HG03045 (cell line): ENCODE data around the gene ATP11A.
"Not testable (repeated sequence)": the region's sequence is repeated elsewhere in the genome, so short reads cannot be mapped to it uniquely, and the experiment has no call there.

ENCODE experiments used
- ATAC-seq: cut with Tn5 transposase; IDR thresholded peaks from one replicate; pipeline ENCODE4 v1.9.1; 2021; ENCODE audit warnings: mild to moderate bottlenecking, moderate library complexity; ENCODE audit not compliant: unreplicated experiment

ATP11A gene

GRCh38 chr13:112835796-112836195 is 146.0 kb downstream of the ATP11A start:
- ATAC-seq, result no peak

- ATAC-seq, result no peak
These were observed 147.1 kb downstream of the ATP11A start for GRCh38 chr13:112836940-112837339.

- ATAC-seq, result no peak
These were observed 147.7 kb downstream of the ATP11A start for GRCh38 chr13:112837371-112838037.

GRCh38 chr13:112838038-112838841 is 148.4 kb downstream of the ATP11A start:
- no peak for ATAC-seq

- ATAC-seq, result no peak
These were observed 148.9 kb downstream of the ATP11A start for GRCh38 chr13:112838842-112839117.

- no peak for ATAC-seq
These were observed 149.7 kb downstream of the ATP11A start for GRCh38 chr13:112839356-112840105.

- no peak for ATAC-seq
These were observed 150.8 kb downstream of the ATP11A start for GRCh38 chr13:112840472-112841302.

- not testable (repeated sequence) for ATAC-seq
These were observed 151.6 kb downstream of the ATP11A start for GRCh38 chr13:112841303-112842015.

- ATAC-seq, result no peak
These were observed 152.6 kb downstream of the ATP11A start for GRCh38 chr13:112842343-112842856.

- ATAC-seq, result no peak
These were observed 153.1 kb downstream of the ATP11A start for GRCh38 chr13:112842931-112843391.

- ATAC-seq, result no peak
These were observed 153.7 kb downstream of the ATP11A start for GRCh38 chr13:112843392-112844111.

- no peak for ATAC-seq
These were observed 154.6 kb downstream of the ATP11A start for GRCh38 chr13:112844411-112844810.

- no peak for ATAC-seq
These were observed 155.0 kb downstream of the ATP11A start for GRCh38 chr13:112844879-112845278.

- no peak for ATAC-seq
These were observed 155.8 kb downstream of the ATP11A start for GRCh38 chr13:112845511-112846144.

GRCh38 chr13:112846411-112847115 is 156.7 kb downstream of the ATP11A start:
- ATAC-seq, result no peak

GRCh38 chr13:112849500-112849899 is 159.7 kb downstream of the ATP11A start:
- no peak for ATAC-seq

GRCh38 chr13:112850273-112850672 is 160.4 kb downstream of the ATP11A start:
- ATAC-seq, result no peak
